Heart left ventricle (tissue), 16 donors: ENCODE data around the gene COQ5. TPM values are rescaled to one million over a fixed set of nuclear protein-coding genes. Genes with fewer than 3 reads are reported as not detected.

Experiments
- ATAC-seq, 4 donors: fragments of 200-7000 bp; cut with Tn5 transposase; one replicate each; pipeline ENCODE4 v1.9.1; 2020 to 2022; ENCODE audit warnings: moderate library complexity in 4 of 4, mild to moderate bottlenecking in 3 of 4, moderate number of reproducible peaks in 1 of 4
- DNase-seq, 5 donors: peaks; one replicate each; pipeline ENCODE4 v3.0.0-alpha.2; 2020
- H3K27ac ChIP-seq, 12 donors: fragments of 200-600 bp; sonication (generic) in 4 of 12; one replicate each; pipeline versions ENCODE4 v1.5.0 to v1.8.0; 2016 to 2022; ENCODE audit warnings: mild to moderate bottlenecking in 2 of 12
- H3K27me3 ChIP-seq, 9 donors: fragments of 200-600 bp; sonication (generic) in 2 of 9; one replicate each; pipeline versions ENCODE4 v1.5.1 to v1.8.0; 2016 to 2022; ENCODE audit warnings: mild to moderate bottlenecking in 3 of 9
- H3K36me3 ChIP-seq, 9 donors: fragments of 200-600 bp; sonication (generic) in 2 of 9; one replicate each; pipeline versions ENCODE4 v1.5.0 to v1.8.0; 2018 to 2022; ENCODE audit warnings: mild to moderate bottlenecking in 2 of 9
- H3K4me1 ChIP-seq, 12 donors: fragments of 200-600 bp; sonication (generic) in 4 of 12; one replicate each; pipeline versions ENCODE4 v1.5.0 to v1.8.0; 2016 to 2022; ENCODE audit warnings: mild to moderate bottlenecking in 3 of 12
- H3K4me3 ChIP-seq, 12 donors: fragments of 200-600 bp; sonication (generic) in 4 of 12; one replicate each; pipeline versions ENCODE4 v1.5.0 to v1.8.0; 2017 to 2022; ENCODE audit warnings: mild to moderate bottlenecking in 9 of 12, moderate library complexity in 4 of 12
- H3K9me3 ChIP-seq, 12 donors: fragments of 200-600 bp; sonication (generic) in 4 of 12; one replicate each; pipeline versions ENCODE4 v1.5.0 to v1.8.0; 2016 to 2022; ENCODE audit warnings: mild to moderate bottlenecking in 1 of 12
- CTCF ChIP-seq, 12 donors: fragments of 200-600 bp; sonication (generic) in 4 of 12; IDR thresholded peaks; one replicate each; pipeline versions ENCODE4 v1.5.0 to v1.8.0; 2018 to 2022; ENCODE audit warnings: antibody characterized with exemption in 12 of 12, mild to moderate bottlenecking in 5 of 12
- POLR2A ChIP-seq, 2 donors: fragments of 450-650 bp; IDR thresholded peaks; one replicate each; pipeline ENCODE4 v1.6.1; 2017; ENCODE audit warnings: antibody characterized with exemption in 2 of 2, mild to moderate bottlenecking in 2 of 2, moderate library complexity in 2 of 2
- WGBS, 4 donors: extraction: QIAGEN DNeasy Blood & Tissue Kit in 2 of 4; methylation state at CpG; one replicate each; pipeline versions ENCODE4 v1.1.5 to v1.1.7; 2013 to 2018; 5-methylcytosine and 5-hydroxymethylcytosine counted together
- intact Hi-C, 10 donors: fragments of 100-400 bp; cut with DNase I; formaldehyde crosslinking; loops; one replicate each; pipeline versions ENCODE4 v1.11.1 to v1.14.2; 2022
- polyA plus RNA-seq, 2 donors: library from polyadenylated mRNA; stranded (reverse); fragments of 200-250 nt; gene quantifications; one replicate each; pipeline ENCODE4 v1.2.3, GENCODE V29; 2013
- total RNA-seq, 9 donors: library from RNA; depleted of rRNA in 2 of 9; stranded (reverse); fragments of >200 nt in 2 of 9; fragmentation: NEBNext Ultra II Directional in 3 of 9; extraction: Animal tissue kit (Norgen Biotek cat#: 25700) in 3 of 9; gene quantifications; one replicate each; pipeline versions ENCODE4 v1.1.0 to v1.2.4, GENCODE V29; 2016 to 2023
- donor health status: ischemic (EF 13 %, LVEDD 7.1; RV severe dilation, severe dysfunction).
- donor health status: healthy with polysubstance abuse.
- donor health status: DM: no; HTN: yes; CAD: no.
- donor health status: DM: no; HTN: no; CAD: no.
- donor health status: ischemic (EF 25% LVEDD 6.9; RV normal size, moderate dysfunction).
- donor health status: ischemic (EF 25% LVEDD 5.7; RV mildly dilated, moderate dysfunction).
- donor health status: healthy.
- donor health status: DM: yes; HTN: yes; CAD: no.
- donor health status: ischemic (EF 35%, LVEDD 5.7; RV mildly dilated, moderate dysfunction).
- donor health status: nonischemic (EF 11% LVEDD 7.7; RV severe dilation, severe dysfunction).
- donor health status: DM: yes; HTN: yes; CAD: no.
- donor health status: PGD.
- donor health status: ischemic (EF 29% LVEDD 5.4; RV normal size, mild dysfunction).
- donor health status: nonischemic (EF 23%, LVEDD 6.1; RV moderate dilation, normal function).

Gene COQ5
- total and polyA plus RNA-seq, 11 donors = 27.9 to 48.9 (median 36.7) TPM

- no peaks in the 10 kb centered on the region for H3K9me3 ChIP-seq
- no peak for DNase-seq
- H3K36me3 ChIP-seq = peaks cover 0 to 98% (median 94%) of the 10 kb centered on the region in 9 donors
- intact Hi-C loops = loop anchor here in 1 of 10 donors (10.0 kb wide), 1 partner anchor 105 kb away; no protein-coding TSS in a partner anchor
- H3K4me3 ChIP-seq = no peak overlapping the region
- 80 to 95% (median 93%) methylated on average over 3 of the region's 3 CpGs for WGBS, 4 donors
- no peaks in the 10 kb centered on the region for H3K27me3 ChIP-seq
- peaks cover 0 to under 1% (median 0%) of the 10 kb centered on the region in 12 donors for H3K4me1 ChIP-seq
- ATAC-seq = no peak
- TF ChIP-seq POLR2A (IDR thresholded peaks at IDR 0.05) (no peak), CTCF (IDR thresholded peaks at IDR 0.05) (no peak)
- no peak overlapping the region for H3K27ac ChIP-seq
These were observed 68.8 kb downstream of the COQ5 start for GRCh38 chr12:120460157-120460556.

- peak in 1 of 4 donors; percentile 20 for ATAC-seq
- H3K27me3 ChIP-seq = no peaks in the 10 kb centered on the region
- no peaks in the 10 kb centered on the region for H3K4me1 ChIP-seq
- no peak for DNase-seq
- WGBS, 4 donors = 78 to 83% (median 81%) methylated on average over 6 of the region's 6 CpGs
- no peaks in the 10 kb centered on the region for H3K9me3 ChIP-seq
- no peak overlapping the region for H3K27ac ChIP-seq
- intact Hi-C loops = no loop called here
- TF ChIP-seq CTCF (IDR thresholded peaks at IDR 0.05) (peak in 3 of 12 donors; percentile 16 to 27 (median 26)), POLR2A (IDR thresholded peaks at IDR 0.05) (no peak)
- H3K4me3 ChIP-seq = no peak overlapping the region
- H3K36me3 ChIP-seq = peaks cover 0 to 96% (median 85%) of the 10 kb centered on the region in 9 donors
These were observed 71.8 kb downstream of the COQ5 start for GRCh38 chr12:120457133-120457532.

GRCh38 chr12:120455302-120455701 is 73.7 kb downstream of the COQ5 start:
- WGBS, 4 donors = 89 to 99% (median 93%) methylated on average over 7 of the region's 7 CpGs
- Histone ChIP-seq H3K4me3 (no peak overlapping the region), H3K36me3 (peaks cover 0 to 93% (median 78%) of the 10 kb centered on the region in 9 donors), H3K27me3 (no peaks in the 10 kb centered on the region), H3K27ac (no peak overlapping the region), H3K4me1 (no peaks in the 10 kb centered on the region), H3K9me3 (no peaks in the 10 kb centered on the region)
- no peak for TF ChIP-seq CTCF (IDR thresholded peaks at IDR 0.05)
- TF ChIP-seq POLR2A (IDR thresholded peaks at IDR 0.05) = no peak
- ATAC-seq = no peak
- intact Hi-C loops = no loop called here
- no peak for DNase-seq

GRCh38 chr12:120453977-120454376 is 75.0 kb downstream of the COQ5 start:
- Histone ChIP-seq H3K4me3 (no peak overlapping the region), H3K27me3 (no peaks in the 10 kb centered on the region), H3K4me1 (no peaks in the 10 kb centered on the region), H3K9me3 (no peaks in the 10 kb centered on the region), H3K36me3 (peaks cover 0 to 89% (median 67%) of the 10 kb centered on the region in 9 donors), H3K27ac (no peak overlapping the region)
- DNase-seq = no peak
- TF ChIP-seq CTCF (IDR thresholded peaks at IDR 0.05) (peak in 11 of 12 donors; percentile 23 to 71 (median 51)), POLR2A (IDR thresholded peaks at IDR 0.05) (no peak)
- intact Hi-C loops = no loop called here
- 78 to 84% (median 79%) methylated on average over 4 of the region's 4 CpGs for WGBS, 4 donors
- ATAC-seq = peak in 1 of 4 donors; percentile 36

Other genes starting within 250 kb of the COQ5 start
- gene RNU4-2, start 237.3 kb downstream of the COQ5 start, total RNA-seq = over 10,000 TPM in 3 of 9 donors, 1,000 to 10,000 TPM in 4, not detected in 2; 3,467 to 16,563 (median 7,253) TPM
- not detected for gene RNU4-2, start 237.3 kb downstream of the COQ5 start, polyA plus RNA-seq
- gene RNU4-1, start 235.9 kb downstream of the COQ5 start, total RNA-seq = 1,000 to 10,000 TPM in 4 of 9 donors, 100 to 1,000 TPM in 3, not detected in 2; 376 to 4,299 (median 1,541) TPM
- gene RNU4-1, start 235.9 kb downstream of the COQ5 start, polyA plus RNA-seq = not detected
- 10 to 100 TPM in 1 of 9 donors, 1 to 10 TPM in 8; 3.2 to 10.6 (median 4.7) TPM for gene SIRT4, start 226.8 kb downstream of the COQ5 start, total RNA-seq
- gene SIRT4, start 226.8 kb downstream of the COQ5 start, polyA plus RNA-seq = 1 to 10 TPM; 3.0 to 7.4 TPM
- gene PLA2G1B, start 201.4 kb downstream of the COQ5 start, total RNA-seq = 1 to 10 TPM in 3 of 9 donors, under 1 TPM in 1, not detected in 5; 0.93 to 2.0 (median 1.5) TPM
- gene PLA2G1B, start 201.4 kb downstream of the COQ5 start, polyA plus RNA-seq = not detected
- gene MSI1, start 160.0 kb downstream of the COQ5 start, total RNA-seq = 1 to 10 TPM; 3.5 to 8.7 (median 5.6) TPM
- 1 to 10 TPM; 2.1 to 2.4 TPM for gene MSI1, start 160.0 kb downstream of the COQ5 start, polyA plus RNA-seq
- 100 to 1,000 TPM; 117 to 318 (median 172) TPM for gene COX6A1, start 91.0 kb downstream of the COQ5 start, total RNA-seq
- 100 to 1,000 TPM; 531 to 708 TPM for gene COX6A1, start 91.0 kb downstream of the COQ5 start, polyA plus RNA-seq
- 10 to 100 TPM in 8 of 9 donors, 1 to 10 TPM in 1; 6.4 to 17.6 (median 14.9) TPM for gene TRIAP1, start 82.8 kb downstream of the COQ5 start, total RNA-seq
- 10 to 100 TPM; 18.0 to 34.9 TPM for gene TRIAP1, start 82.8 kb downstream of the COQ5 start, polyA plus RNA-seq
- gene GATC, start 82.7 kb downstream of the COQ5 start, total RNA-seq = 10 to 100 TPM in 7 of 9 donors, 1 to 10 TPM in 2; 8.5 to 18.0 (median 11.8) TPM
- 10 to 100 TPM in 1 of 2 donors, 1 to 10 TPM in 1; 5.4 to 11.5 TPM for gene GATC, start 82.7 kb downstream of the COQ5 start, polyA plus RNA-seq
- gene SRSF9, start 59.4 kb downstream of the COQ5 start, total RNA-seq = 10 to 100 TPM; 14.8 to 67.1 (median 33.7) TPM
- gene SRSF9, start 59.4 kb downstream of the COQ5 start, polyA plus RNA-seq = 10 to 100 TPM; 27.2 to 39.1 TPM
- gene DYNLL1, start 33.0 kb downstream of the COQ5 start, total RNA-seq = 100 to 1,000 TPM in 8 of 9 donors, 10 to 100 TPM in 1; 92.2 to 269 (median 120) TPM
- 100 to 1,000 TPM; 164 to 320 TPM for gene DYNLL1, start 33.0 kb downstream of the COQ5 start, polyA plus RNA-seq
- gene RNF10, start 5.2 kb upstream of the COQ5 start, total RNA-seq = 100 to 1,000 TPM; 165 to 363 (median 278) TPM
- gene RNF10, start 5.2 kb upstream of the COQ5 start, polyA plus RNA-seq = 100 to 1,000 TPM; 247 to 490 TPM
- gene POP5, start 52.2 kb upstream of the COQ5 start, total RNA-seq = 10 to 100 TPM; 20.6 to 46.6 (median 36.3) TPM
- 10 to 100 TPM; 30.9 to 55.8 TPM for gene POP5, start 52.2 kb upstream of the COQ5 start, polyA plus RNA-seq
- gene CABP1, start 111.5 kb upstream of the COQ5 start, total RNA-seq = 1 to 10 TPM; 2.4 to 9.1 (median 3.8) TPM
- gene CABP1, start 111.5 kb upstream of the COQ5 start, polyA plus RNA-seq = 1 to 10 TPM; 2.9 to 9.9 TPM
- 100 to 1,000 TPM in 7 of 9 donors, 10 to 100 TPM in 2; 91.0 to 150 (median 117) TPM for gene MLEC, start 158.0 kb upstream of the COQ5 start, total RNA-seq
- 100 to 1,000 TPM in 1 of 2 donors, 10 to 100 TPM in 1; 39.2 to 111 TPM for gene MLEC, start 158.0 kb upstream of the COQ5 start, polyA plus RNA-seq
- 10 to 100 TPM in 6 of 9 donors, 1 to 10 TPM in 3; 9.1 to 12.6 (median 10.7) TPM for gene UNC119B, start 181.3 kb upstream of the COQ5 start, total RNA-seq
- gene UNC119B, start 181.3 kb upstream of the COQ5 start, polyA plus RNA-seq = 10 to 100 TPM in 1 of 2 donors, 1 to 10 TPM in 1; 3.9 to 13.7 TPM
- gene ACADS, start 196.7 kb upstream of the COQ5 start, total RNA-seq = 100 to 1,000 TPM in 2 of 9 donors, 10 to 100 TPM in 7; 56.7 to 213 (median 78.8) TPM
- 10 to 100 TPM; 59.6 to 98.7 TPM for gene ACADS, start 196.7 kb upstream of the COQ5 start, polyA plus RNA-seq